T follicular helper cell (primary cell): ENCODE results near the gene PKD1L1.
"Not testable (repeated sequence)": the region's sequence is repeated elsewhere in the genome, so short reads cannot be mapped to it uniquely, and the experiment has no call there.

ENCODE experiments used
- DNase-seq: peaks from one replicate; pipeline ENCODE4 v3.0.0-alpha.2; 2020; ENCODE audit warnings: low read depth

PKD1L1 gene

DNA sequence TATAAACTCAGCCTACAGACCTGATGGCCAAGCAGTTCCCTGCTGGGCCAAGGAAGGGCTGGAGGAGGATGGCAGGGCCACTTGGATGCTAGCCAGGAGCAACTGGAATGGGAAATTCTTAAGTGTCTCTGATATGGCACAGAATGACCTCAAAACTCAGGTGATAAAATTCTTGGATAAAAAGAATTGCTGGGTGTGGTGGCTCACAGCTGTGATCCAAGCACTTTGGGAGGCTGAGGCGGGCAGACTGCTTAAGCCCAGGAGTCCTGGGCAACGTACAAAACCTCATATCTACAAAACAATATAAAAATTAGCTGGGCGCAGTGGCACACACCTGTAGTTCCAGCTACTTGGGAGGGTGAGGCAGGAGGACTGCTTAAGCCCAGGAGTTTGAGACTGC, 14.0 kb upstream of the PKD1L1 start:
- DNase-seq = no peak

DNA sequence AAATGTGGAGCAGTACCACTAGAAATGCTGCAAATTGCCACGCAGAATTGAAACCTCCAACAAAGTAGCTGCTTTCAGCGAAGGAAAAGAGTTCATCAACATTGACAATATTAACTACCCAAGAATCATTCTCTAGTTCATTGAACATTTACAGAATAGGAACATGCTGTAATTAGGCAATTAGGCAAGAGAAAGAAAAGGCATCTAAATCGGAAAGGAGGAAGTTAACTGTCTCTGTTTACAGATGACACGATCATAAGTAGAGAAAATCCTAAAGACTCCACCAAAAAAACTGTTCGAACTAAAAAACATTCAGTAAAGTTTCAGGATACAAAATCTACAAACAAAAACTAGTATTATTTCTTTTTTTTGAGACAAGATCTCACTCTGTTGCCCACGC, 8.9 kb upstream of the PKD1L1 start:
- no peak for DNase-seq

DNA sequence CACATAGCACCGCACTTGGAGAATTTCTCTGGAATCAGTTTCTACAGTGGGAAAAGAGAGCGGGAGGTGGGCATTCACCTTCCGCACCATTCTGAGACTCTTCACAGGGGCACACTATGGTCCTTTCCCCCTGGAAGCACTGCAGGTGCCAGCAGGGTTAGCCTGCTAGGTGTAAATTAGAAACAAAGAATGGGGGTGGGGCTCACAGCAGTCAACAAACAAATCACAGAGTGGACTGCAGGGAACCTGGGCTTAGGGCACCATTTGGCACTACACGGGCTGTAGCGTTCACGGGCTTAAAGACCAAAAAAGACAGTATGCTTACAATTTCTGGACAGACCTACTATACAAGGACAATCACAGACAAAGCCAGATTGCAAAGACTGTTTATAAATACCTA, 8.0 kb upstream of the PKD1L1 start:
- DNase-seq = no peak

DNA sequence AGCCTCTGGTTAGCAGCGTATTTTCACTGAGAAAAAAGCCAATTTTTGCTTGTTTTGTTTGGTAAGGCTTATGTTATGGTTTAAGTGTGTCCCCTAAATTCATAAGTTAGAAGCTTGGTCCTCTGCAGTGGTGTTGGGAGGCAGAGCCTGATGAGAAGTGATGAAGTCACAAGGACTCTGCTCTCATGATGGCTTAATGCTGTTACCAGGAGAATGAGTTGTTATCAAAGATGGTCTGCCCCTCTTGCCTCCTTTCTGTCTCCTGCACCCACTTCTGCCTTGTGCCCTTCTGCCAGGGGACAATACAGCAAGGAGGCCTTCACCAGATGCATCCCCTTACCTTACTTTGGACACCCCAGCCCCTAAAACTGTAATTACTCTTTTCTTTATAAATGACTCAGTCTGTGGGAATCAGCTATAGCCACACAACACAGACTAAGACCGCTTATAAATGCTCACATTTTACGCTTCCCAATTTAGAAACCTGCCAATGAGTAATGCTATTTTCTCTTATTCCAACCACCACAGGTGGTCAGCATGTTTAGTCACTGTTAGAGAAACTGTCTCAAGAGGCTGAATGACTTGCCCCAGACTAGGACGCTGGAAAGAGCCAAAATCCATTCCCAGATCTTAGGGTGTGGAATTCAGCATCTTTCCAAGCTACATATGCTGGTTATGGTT, 6.1 kb upstream of the PKD1L1 start:
- no peak for DNase-seq

DNA sequence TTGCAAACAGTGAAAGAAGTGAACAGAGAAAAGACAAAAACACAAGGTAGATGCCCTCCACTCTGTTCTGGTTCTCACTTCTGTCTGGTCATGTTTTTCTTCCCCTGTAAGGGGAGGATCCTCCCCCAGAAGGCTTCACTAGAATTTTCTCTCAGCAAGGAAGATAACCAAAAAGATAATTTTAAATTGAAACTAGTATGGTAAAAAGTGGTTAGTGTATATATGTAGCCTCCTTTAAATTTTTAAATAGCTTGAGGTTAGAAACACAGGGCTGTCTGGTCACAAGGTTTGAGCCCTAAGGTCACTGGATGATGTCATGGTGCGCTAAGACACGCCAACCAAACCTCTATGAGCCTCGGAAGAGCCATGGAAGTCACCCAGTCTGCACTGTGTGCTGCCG, 5.6 kb upstream of the PKD1L1 start:
- DNase-seq = no peak

DNA sequence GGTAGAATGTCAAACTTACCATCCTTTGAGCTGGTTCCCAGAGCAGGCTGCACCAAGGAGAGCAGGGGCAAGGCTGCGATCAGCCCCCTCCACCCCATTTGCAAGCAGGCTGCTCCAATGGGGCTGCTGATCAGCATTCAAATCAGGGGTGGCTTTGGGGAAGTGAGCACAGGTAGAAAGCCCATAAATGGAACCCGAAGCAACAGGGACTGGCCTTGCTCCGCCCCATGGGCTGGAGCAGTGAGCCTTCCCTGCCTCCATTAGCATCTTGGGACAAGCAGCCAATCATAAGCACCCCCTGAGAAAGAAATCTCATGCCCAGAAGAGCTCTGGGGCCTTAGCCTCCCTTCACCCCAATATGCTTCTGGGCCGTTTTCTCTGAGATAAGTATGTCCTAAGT, 4.0 kb upstream of the PKD1L1 start:
- DNase-seq = no peak

DNA sequence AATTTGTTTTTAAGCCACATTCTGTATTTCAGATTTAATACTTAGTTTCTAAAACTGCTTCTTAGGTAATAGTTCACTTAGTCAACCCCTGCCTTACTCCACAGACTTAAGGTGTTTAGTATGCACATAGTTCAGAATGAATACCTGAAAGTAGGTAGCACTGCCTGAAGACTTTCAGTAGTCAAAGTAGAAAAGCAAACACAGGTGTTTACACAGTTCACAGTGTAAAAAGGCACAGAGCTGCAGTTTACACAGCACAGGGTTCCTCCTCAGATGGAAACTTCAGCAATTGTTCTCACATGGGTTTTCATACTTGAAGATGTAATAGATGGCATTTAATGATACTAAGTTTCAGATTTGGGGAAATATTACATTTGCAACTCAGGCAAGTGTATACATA, 3.1 kb upstream of the PKD1L1 start:
- no peak for DNase-seq

DNA sequence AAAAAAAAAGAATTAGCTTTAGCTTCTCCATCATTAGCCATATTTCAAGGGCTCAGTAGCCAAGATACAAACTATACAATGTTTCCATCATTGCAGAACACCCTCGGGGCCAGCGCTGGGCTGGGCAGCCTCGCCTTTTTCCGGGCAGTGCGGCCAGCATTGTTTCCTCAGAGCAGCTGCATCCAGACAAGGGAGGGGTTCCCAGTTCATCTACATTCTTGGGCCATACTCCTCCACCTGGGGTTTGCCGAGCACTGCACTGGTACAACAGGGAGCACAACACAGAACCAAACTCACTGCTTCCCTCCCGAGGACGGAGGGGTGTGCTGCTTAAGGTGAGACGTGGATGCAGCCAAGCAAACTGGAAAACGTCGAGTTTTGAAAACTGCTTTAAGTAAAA, 2.4 kb upstream of the PKD1L1 start:
- DNase-seq = no peak

DNA sequence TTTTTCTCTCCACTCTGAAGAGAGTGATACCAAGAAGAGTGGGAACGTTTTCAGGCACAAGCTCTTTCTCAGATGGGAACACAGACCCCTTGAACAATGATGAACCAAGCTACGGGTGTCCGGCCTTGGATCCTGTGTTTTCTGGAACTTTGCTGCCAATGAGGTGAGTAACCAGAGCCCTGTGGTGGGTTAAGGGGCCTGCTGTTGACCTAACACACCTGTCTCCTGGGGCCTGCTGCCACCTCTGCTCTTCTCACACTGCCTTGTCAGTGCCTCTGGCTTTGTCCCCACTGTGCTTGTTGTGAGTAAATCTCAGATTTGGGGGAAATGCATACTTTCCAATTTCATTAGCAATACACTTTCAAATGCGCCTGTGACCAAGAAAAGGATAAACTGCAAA, 1.4 kb upstream of the PKD1L1 start:
- no peak for DNase-seq

DNA sequence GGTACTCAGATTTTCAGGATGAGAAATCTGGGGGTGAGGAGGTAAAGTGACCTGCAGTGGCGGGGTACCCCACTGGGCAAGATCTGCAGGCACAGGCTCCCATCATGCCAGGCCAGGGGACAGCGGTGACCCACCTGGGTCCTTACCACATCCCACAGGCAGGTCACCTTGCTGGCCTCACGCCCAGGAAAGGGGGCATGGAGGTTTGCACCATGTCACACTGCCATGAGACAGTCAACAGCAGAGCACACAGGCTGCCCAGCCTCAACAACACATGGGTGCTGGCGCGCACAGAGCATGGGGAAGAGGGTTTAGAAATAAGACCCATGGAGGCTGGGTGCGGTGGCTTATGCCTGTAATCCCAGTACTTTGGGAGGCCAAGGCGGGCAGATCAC, 914 bp downstream of the PKD1L1 start:
- DNase-seq = no peak

DNA sequence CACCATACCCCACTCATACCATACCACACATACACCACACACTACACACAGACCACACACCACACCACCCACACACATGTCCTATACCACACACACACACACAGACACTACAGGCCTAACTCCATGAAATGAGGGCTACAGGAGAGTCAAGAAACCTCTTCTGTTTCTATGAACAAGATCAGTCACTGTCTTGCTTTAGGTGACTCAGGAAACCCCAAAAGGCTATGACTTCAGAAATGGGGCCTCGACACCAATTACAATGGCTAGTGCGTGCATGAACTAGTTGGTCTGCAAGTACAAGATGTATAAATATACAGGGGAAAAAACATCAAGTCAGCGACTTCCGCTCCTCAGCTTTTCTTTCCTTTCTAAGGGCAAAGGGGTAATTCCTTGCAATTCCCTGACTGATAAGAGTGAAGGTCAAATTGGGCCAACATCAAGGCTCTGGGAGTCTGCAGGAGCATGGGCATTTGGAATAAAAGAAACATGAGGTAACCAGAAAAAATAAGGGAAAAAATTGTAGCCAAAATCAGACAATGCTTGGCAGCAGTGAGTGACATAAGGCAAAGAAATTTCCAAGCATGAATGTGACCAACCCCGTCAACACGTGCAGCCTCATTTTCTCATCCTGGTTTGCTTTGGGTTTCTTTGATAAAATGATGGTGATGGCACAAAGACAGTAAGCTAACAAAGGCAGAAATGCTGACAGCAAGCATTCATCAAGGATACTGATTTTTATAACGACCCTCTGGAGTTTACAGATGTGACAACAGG, 1.5 kb downstream of the PKD1L1 start:
- no peak for DNase-seq

DNA sequence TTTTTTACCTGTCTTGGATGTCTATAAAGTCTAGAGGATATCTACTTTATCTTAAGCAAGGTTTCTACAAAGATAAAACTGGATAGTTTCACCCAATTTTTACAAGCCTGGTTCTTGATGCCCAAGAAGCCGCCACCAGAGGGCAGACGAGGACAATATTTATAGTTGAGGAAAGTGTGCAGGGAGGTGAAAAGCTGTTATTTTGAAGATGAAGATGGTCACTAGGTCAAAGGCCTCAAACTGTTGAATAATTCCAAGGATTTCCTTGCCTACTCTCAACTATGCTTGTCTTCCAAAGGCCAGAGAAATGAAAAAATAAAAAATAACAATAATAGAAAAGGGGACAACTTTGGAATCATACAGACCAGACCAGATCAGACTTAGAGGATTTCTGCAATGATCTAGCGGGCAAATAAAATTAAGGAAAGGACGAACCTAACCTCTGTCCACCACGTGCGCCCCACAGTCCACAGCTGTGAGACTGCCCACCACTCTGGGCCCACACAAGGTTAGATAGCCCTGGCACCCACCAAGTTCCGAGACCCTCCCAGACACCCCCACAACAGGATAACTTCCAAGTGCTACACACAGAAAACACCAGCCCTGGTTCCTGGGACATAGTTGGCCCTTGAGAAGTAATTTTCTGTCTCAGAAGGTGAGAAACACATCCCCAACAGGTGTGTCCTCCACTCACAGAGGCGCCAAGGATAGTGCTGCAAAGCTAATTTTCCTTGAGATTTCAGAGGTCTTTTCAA, 2.8 kb downstream of the PKD1L1 start:
- peak; percentile 62 for DNase-seq

DNA sequence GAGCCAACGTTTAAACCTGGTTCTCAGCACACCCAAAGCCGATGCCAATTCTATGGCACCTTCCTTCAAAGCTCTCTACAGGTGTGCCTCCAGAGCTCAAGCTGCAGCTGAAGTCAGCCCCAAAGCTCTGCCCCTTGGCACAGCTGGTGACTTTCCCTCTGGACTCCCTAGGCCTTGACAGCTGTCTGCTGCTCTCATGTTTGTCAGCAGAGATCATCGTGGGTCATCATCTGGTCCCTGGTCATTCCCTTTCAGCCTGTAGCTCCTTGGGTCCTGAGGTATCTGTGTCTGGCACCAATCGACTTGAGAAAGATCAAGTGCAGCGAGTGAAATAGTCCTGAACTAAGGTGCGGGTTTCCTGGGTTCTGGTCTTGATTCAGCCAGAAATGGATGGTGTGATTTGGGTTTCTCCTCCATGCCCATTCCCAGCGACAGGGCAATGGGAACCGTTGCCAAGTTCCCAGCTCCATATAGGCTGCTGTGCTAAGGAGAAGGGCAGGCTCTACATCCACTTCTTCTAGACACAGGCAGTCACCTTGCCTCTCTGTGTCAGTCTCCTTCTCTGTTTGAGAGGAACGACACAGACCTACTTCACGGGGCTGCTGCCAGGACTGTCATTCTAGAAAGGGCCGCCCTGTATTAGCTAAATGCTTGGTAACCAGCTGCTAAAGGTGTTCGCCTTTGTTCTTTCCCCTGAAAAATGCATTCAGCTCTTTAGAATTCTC, 3.6 kb downstream of the PKD1L1 start:
- DNase-seq = no peak

DNA sequence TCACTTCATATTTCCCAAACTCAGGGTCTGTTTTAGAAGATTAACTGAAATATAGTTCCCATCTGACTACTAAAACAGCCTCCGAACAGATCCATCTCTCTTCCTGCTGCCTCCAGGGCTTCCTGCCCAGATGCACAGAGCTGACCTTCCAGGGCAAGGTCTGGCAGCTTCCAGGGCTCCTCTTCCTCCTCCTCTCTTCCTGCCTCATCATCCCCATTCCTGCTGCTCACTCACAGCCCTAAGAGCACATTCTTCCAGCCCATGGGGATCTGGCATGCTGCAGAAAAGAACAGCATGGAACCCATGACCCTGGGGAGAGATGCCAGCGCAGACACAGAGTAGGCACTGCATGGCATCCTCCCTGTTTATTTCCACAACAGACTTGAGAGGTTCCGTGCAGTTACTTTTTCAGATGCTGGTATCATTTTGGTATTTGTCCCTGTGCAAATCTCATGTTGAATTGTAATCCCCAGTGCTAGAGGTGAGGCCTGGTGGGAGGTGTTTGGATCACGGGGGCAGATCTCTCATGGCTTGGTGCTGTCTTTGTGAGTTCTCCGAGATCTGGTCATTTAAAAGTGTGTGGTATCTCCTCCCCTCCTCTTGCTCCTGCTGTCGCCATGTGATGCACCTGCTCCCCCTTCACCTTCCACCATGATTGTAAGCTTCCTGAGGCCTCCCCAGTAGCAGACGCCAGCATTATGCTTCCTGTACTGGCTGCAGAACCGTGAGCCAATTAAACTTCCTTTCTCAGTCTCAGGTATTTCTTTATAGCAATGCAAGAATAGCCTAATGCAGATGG, 4.4 kb downstream of the PKD1L1 start:
- DNase-seq = no peak

DNA sequence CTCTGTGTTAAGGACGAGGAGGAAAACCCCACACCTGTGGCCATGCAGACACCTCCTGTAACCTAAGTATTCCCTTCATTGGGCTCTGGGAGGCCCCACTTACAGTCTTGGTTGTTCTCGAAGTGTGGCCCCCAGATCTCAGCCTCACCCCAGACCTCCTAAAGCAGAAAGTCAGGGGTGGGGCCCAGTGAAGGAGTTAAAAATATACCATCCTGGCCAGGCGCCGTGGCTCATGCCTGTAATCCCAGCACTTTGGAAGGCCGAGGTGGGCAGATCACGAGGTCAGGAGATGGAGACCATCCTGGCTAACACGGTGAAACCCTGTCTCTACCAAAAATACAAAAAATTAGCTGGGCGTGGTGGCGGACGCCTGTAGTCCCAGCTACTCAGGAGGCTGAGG, 5.6 kb downstream of the PKD1L1 start:
- not testable (repeated sequence) for DNase-seq

DNA sequence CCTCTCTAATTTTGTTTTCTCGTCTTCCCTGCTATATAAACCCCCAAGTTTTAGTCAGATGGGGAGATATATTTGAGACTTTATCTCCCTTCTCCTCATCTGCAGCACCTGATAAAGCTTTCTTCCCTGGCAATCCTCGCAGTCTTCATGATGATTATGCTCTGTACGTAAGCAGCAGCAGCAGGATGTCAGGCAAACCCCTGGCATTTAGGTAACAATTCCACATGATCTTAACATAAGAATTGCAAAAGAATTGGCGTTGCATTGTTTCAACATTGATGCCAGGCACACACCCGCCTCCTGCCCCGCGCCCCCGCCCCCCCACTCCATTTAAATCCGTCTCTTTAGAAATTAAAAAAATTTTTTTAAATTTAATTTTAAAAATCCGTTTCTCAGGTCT, 6.1 kb downstream of the PKD1L1 start:
- DNase-seq = no peak

DNA sequence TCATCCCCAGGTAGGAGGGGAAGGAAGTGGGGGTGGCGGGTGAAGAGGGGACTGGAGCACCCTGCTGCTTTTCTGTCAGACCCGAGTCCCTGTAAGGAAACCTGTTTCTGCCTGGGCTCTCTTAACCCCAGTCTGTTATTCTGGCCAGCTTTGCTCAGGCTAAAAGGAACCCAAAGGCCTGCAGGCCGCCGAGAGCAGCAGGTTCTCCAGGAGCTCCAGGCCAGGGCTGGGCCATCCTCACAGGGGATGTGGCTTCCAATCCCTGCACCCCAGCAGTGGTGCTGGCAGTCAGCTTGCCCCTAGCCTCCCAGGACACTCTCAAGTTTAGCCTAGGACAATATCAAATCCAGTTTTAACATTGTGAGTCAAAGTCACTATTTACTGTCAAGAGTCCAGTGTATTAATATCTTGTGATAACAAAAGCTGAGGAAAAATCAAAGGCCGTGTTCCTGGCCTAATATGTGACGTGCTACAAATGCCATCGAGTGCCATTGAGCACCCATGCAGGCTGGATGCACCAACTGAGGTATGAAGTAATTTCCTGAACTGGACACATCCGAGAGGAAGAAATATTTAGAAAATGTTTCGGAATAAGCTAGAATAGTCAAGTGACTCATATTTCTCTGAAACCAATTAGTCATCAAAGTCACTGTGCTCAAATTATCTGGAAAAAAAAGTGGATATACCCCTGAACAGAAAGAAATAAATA, 7.0 kb downstream of the PKD1L1 start:
- no peak for DNase-seq

DNA sequence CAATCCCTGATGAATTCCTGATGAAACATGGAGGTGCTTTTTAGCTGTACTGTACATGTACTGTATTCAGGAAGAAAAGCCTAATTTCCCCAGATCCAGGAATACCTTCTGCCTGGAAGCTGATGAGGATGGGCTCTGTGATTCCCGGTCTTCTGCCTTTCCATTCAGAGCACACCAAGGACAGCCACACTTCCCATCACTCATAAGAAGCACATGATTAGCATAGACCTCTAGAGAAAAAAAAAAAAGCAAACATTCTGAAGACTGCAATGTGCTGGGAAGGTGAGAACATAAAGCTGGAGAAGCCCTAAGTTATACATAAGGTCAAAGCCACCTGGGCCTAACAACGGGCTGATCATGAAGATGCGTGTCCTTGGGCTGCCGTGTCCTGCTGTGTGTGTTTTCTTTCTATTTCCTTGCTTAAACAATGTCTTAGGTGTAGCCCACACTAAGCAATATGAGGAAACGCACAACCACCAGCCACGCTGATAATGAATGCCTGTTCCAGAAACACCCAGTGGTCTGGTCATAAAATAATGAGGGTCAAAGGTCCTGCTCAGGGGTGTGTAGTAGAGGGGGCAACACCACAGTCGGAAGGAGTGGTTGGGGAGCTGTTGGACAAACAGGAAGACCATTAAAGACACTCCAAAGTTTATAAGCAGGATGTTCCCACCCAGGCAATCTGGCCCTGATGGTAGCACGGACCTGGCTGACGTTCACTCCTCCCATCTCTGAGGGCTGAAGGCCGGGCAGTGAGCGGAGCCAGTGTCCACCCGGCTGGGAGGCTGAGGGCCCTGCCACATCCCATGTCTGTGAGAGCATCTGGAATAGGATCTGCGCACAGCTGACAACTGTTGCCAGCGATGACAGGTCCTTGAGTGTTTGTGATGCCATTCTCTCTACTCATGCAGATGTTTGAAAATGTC, 7.9 kb downstream of the PKD1L1 start:
- DNase-seq = no peak

DNA sequence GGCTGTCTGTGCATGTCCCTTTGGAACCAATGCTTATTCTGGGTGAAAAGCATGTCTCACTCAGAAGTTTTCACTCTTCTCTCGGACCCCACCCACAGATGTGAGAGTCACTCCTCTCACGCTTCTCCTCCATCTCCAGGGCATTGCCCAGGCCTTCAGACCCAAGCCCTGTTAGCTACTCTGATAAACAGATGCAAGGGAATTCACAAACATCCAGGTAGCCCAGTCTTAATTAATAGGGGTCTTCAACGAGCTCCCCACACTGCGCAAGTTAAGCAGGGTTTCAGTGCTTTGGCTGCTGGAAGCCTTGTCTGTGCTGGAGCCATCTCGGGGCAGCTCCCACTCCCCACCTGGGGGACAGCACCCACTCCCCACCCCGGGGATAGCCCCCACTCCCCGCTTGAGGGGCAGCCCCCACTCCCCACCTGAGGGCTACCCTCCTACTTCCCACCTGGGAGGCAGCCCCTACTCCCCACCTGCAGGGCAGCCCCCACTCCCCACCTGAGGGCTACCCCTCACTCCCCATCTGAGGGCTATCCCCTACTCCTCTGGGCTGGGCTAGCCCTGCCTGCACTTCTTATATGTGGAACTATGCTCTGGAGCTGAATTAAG, 8.7 kb downstream of the PKD1L1 start:
- no peak for DNase-seq
